Stimulated activated naive CD8-positive, alpha-beta T cell treated with anti-CD3 and anti-CD28 coated beads, Interleukin-15, amount 100 ng/mL, for 72 hours (primary cell): ENCODE results near the gene SPATA13.

Experiments
- ATAC-seq: fragments of 150-1000 bp; cut with Tn5 transposase; 2 replicates; pipeline ENCODE4 v1.10.0; 2021; ENCODE audit warnings: mild to moderate bottlenecking, moderate library complexity
- DNase-seq, 2 donors: peaks; one replicate each; pipeline ENCODE4 v3.0.0; 2021 to 2022
- H3K27ac Mint-ChIP-seq, 2 donors: one replicate each; pipeline ENCODE4 v1.8.0; 2022; ENCODE audit warnings: mild to moderate bottlenecking in 2 of 2, mixed read lengths in 2 of 2, moderate library complexity in 2 of 2
- H3K27me3 Mint-ChIP-seq: one replicate; pipeline ENCODE4 v1.8.0; 2022; ENCODE audit warnings: mixed read lengths
- H3K4me1 Mint-ChIP-seq: one replicate; pipeline ENCODE4 v1.8.0; 2022; ENCODE audit warnings: mild to moderate bottlenecking, mixed read lengths
- H3K4me3 Mint-ChIP-seq, 2 donors: one replicate each; pipeline ENCODE4 v1.8.0; 2022; ENCODE audit warnings: mild to moderate bottlenecking in 2 of 2, mixed read lengths in 2 of 2, moderate library complexity in 1 of 2
- H3K9me3 Mint-ChIP-seq, 2 donors: one replicate each; pipeline ENCODE4 v1.8.0; 2022; ENCODE audit warnings: mixed read lengths in 2 of 2

The SPATA13 gene

GRCh38 chr13:24151864-24152263, 8.7 kb upstream of the SPATA13 start:
- no peak for ATAC-seq
- Mint-ChIP-seq H3K4me1 (peaks cover 5% of the 10 kb centered on the region), H3K9me3 (no peaks in the 10 kb centered on the region), H3K27ac (no peak overlapping the region), H3K27me3 (peaks cover 11% of the 10 kb centered on the region), H3K4me3 (no peak overlapping the region)
- no peak for DNase-seq

DNA sequence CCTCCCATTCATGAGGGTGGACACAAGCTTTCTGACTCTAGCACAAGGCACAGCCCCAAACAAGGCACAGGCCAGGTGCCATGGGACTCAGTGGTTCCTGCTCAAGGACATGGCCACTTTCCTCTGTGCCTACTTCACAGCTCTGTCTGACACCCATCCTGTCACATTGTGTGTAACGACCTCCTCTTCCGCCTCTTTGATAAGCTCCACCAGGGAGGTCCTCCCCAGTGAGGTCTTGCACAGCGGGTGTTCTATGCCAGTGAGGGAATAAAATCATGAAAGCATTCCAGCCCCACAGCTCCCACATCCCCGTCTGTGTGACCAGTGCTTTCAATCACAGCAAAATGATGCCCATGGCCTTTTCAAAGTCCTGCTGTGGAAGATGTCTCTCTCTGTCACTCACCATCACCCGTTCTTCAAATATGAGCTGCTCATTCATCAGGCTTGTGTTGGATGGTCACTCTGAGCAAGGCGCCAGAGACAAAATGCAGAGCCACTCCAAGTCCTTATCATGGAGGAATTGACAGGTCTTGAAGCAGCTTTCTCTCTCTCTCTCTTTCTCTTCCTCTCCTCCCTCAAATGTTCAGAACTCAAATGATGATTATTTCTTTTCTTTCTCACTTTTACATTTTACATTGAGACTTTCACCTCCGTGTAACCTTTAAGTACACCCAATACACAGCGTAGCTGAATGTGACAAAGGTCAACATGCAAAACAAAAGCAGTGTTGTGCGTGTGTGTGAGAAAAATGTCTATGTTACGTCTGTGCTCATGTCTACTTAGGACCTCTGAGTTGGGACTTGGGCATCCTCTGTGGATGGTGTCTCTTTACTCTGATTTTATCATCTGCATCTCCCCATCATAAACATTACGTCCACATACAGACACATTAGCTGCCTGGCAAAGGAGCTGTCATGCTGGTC, 8.0 kb upstream of the SPATA13 start:
- peaks cover 2% of the 10 kb centered on the region for H3K4me1 Mint-ChIP-seq
- ATAC-seq = peak; percentile 65
- no peaks in the 10 kb centered on the region for H3K9me3 Mint-ChIP-seq
- H3K27me3 Mint-ChIP-seq = peaks cover 11% of the 10 kb centered on the region
- H3K27ac Mint-ChIP-seq = peak overlapping the region in 1 of 2 donors; percentile 77
- H3K4me3 Mint-ChIP-seq = no peak overlapping the region
- no peak for DNase-seq

GRCh38 chr13:24153347-24153746, 7.2 kb upstream of the SPATA13 start:
- ATAC-seq (no peak), DNase-seq (no peak)
- no peak overlapping the region for H3K4me3 Mint-ChIP-seq
- H3K9me3 Mint-ChIP-seq = no peaks in the 10 kb centered on the region
- H3K27me3 Mint-ChIP-seq = peaks cover 11% of the 10 kb centered on the region
- no peaks in the 10 kb centered on the region for H3K4me1 Mint-ChIP-seq
- H3K27ac Mint-ChIP-seq = no peak overlapping the region

DNA sequence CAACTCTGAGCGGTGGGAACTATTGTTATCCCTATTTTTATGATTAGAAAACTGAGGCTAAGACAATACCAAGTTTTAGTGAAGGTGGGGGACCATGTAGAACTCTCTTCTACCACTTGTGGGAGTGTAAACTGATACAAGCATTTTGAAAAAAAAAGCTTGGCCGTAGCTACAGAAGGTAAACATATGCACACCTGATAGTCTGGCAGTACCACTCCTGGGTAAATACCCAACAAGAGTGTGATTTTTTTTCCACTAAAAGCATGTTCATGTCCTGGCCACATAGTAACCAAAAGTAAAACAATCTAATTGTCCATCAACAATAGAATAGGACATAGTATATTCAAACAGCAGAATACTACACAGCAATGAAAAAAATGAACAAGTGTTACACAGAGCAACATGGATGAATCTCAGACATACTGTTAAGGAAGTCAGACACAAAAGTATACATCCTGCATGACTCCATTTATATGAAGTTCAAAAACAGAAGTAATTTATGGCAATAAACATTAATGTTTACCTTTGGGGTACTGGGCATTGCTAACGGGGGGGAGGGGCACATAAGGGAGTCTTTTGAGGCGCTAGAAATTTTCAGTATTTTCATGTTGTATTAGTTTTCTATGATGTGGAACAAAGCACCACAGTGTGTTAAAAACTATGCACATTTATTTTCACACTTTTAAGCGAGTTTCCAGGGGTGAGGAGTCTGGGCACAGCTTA, 6.4 kb upstream of the SPATA13 start:
- Mint-ChIP-seq H3K9me3 (no peaks in the 10 kb centered on the region), H3K27me3 (peaks cover 11% of the 10 kb centered on the region), H3K27ac (no peak overlapping the region), H3K4me3 (no peak overlapping the region), H3K4me1 (no peaks in the 10 kb centered on the region)
- no peak for DNase-seq
- ATAC-seq = no peak

GRCh38 chr13:24159357-24159756, 1.2 kb upstream of the SPATA13 start:
- H3K9me3 Mint-ChIP-seq = no peaks in the 10 kb centered on the region
- ATAC-seq (no peak), DNase-seq (no peak)
- no peaks in the 10 kb centered on the region for H3K27me3 Mint-ChIP-seq
- no peak overlapping the region for H3K4me3 Mint-ChIP-seq
- peaks cover 34% of the 10 kb centered on the region for H3K4me1 Mint-ChIP-seq
- no peak overlapping the region for H3K27ac Mint-ChIP-seq

- Mint-ChIP-seq H3K4me3 (peak overlapping the region; percentile 94 to 98), H3K9me3 (no peaks in the 10 kb centered on the region), H3K27ac (peak overlapping the region; percentile 66 to 97), H3K27me3 (no peaks in the 10 kb centered on the region), H3K4me1 (peaks cover 50% of the 10 kb centered on the region)
- ATAC-seq (peak; percentile 78), DNase-seq (peak; percentile 49 to 64)
Observed at GRCh38 chr13:24161010-24161775, 673 bp downstream of the SPATA13 start.

- DNase-seq (no peak), ATAC-seq (no peak)
- no peaks in the 10 kb centered on the region for H3K9me3 Mint-ChIP-seq
- H3K4me1 Mint-ChIP-seq = peaks cover 56% of the 10 kb centered on the region
- peak overlapping the region; percentile 94 to 98 for H3K4me3 Mint-ChIP-seq
- no peaks in the 10 kb centered on the region for H3K27me3 Mint-ChIP-seq
- peak overlapping the region in 1 of 2 donors; percentile 6 for H3K27ac Mint-ChIP-seq
Observed at GRCh38 chr13:24161980-24162525, 1.5 kb downstream of the SPATA13 start.

GRCh38 chr13:24162604-24163003, 2.1 kb downstream of the SPATA13 start:
- H3K4me3 Mint-ChIP-seq = peak overlapping the region; percentile 94 to 98
- peaks cover 61% of the 10 kb centered on the region for H3K4me1 Mint-ChIP-seq

GRCh38 chr13:24165746-24166145, 5.2 kb downstream of the SPATA13 start:
- Mint-ChIP-seq H3K27ac (peak overlapping the region in 1 of 2 donors; percentile 24), H3K4me3 (no peak overlapping the region), H3K27me3 (no peaks in the 10 kb centered on the region), H3K9me3 (no peaks in the 10 kb centered on the region), H3K4me1 (peaks cover 85% of the 10 kb centered on the region)
- ATAC-seq = no peak
- no peak for DNase-seq

More at GRCh38 chr13:24162604-24163003, 2.1 kb downstream of the SPATA13 start:
- H3K27ac Mint-ChIP-seq = no peak overlapping the region
- ATAC-seq (no peak), DNase-seq (no peak)
- no peaks in the 10 kb centered on the region for H3K27me3 Mint-ChIP-seq
- H3K9me3 Mint-ChIP-seq = no peaks in the 10 kb centered on the region

GRCh38 chr13:24166561-24166960, 6.0 kb downstream of the SPATA13 start:
- no peak for DNase-seq
- Mint-ChIP-seq H3K4me3 (no peak overlapping the region), H3K27ac (no peak overlapping the region), H3K4me1 (peaks cover 91% of the 10 kb centered on the region), H3K27me3 (no peaks in the 10 kb centered on the region), H3K9me3 (no peaks in the 10 kb centered on the region)
- no peak for ATAC-seq

GRCh38 chr13:24167666-24168391, 7.3 kb downstream of the SPATA13 start:
- H3K4me1 Mint-ChIP-seq = peaks cover 88% of the 10 kb centered on the region
- no peak for DNase-seq
- H3K4me3 Mint-ChIP-seq = peak overlapping the region; percentile 2 to 63

GRCh38 chr13:24168392-24168750, 7.9 kb downstream of the SPATA13 start:
- H3K4me3 Mint-ChIP-seq = peak overlapping the region; percentile 2 to 63
- DNase-seq (peak; percentile 15 to 52), ATAC-seq (peak; percentile 94)
- no peaks in the 10 kb centered on the region for H3K9me3 Mint-ChIP-seq
- H3K27ac Mint-ChIP-seq = peak overlapping the region; percentile 75 to 92
- no peaks in the 10 kb centered on the region for H3K27me3 Mint-ChIP-seq
- H3K4me1 Mint-ChIP-seq = peaks cover 88% of the 10 kb centered on the region

More at GRCh38 chr13:24167666-24168391, 7.3 kb downstream of the SPATA13 start:
- Mint-ChIP-seq H3K27ac (peak overlapping the region; percentile 42 to 75), H3K9me3 (no peaks in the 10 kb centered on the region), H3K27me3 (no peaks in the 10 kb centered on the region)
- no peak for ATAC-seq

GRCh38 chr13:24168979-24169378, 8.5 kb downstream of the SPATA13 start:
- Mint-ChIP-seq H3K4me1 (peaks cover 88% of the 10 kb centered on the region), H3K27me3 (no peaks in the 10 kb centered on the region), H3K4me3 (peak overlapping the region in 1 of 2 donors; percentile 56), H3K9me3 (no peaks in the 10 kb centered on the region), H3K27ac (peak overlapping the region; percentile 61 to 62)
- DNase-seq (no peak), ATAC-seq (no peak)

GRCh38 chr13:24172071-24172470, 11.6 kb downstream of the SPATA13 start:
- DNase-seq (no peak), ATAC-seq (no peak)
- peaks cover 92% of the 10 kb centered on the region for H3K4me1 Mint-ChIP-seq
- no peak overlapping the region for H3K27ac Mint-ChIP-seq
- no peaks in the 10 kb centered on the region for H3K9me3 Mint-ChIP-seq
- no peak overlapping the region for H3K4me3 Mint-ChIP-seq
- H3K27me3 Mint-ChIP-seq = no peaks in the 10 kb centered on the region
